Karpas-422 (cell line): ENCODE results near the gene ZDHHC6. TPM values are rescaled to one million over a fixed set of nuclear protein-coding genes. Genes with fewer than 3 reads are reported as not detected.
"Not testable (repeated sequence)": the region's sequence is repeated elsewhere in the genome, so short reads cannot be mapped to it uniquely, and the experiment has no call there.

Source experiments
- DNase-seq: peaks from one replicate; pipeline ENCODE4 v3.0.0-alpha.2; 2015
- H2AFZ ChIP-seq: fragments of 200-600 bp; sonication (generic); 2 replicates; pipeline ENCODE4 v1.6.1; 2014; ENCODE audit warnings: antibody characterized with exemption, low read length, mixed read lengths
- H3K27ac ChIP-seq: fragments of 200-600 bp; sonication (generic); 2 replicates; pipeline ENCODE4 v1.5.1; 2014; ENCODE audit warnings: mild to moderate bottlenecking, low read length, moderate library complexity
- H3K27me3 ChIP-seq: fragments of 200-600 bp; sonication (generic); 2 replicates; pipeline ENCODE4 v1.6.1; 2014; ENCODE audit warnings: low read length, mixed read lengths
- H3K36me3 ChIP-seq: fragments of 200-600 bp; sonication (generic); 2 replicates; pipeline ENCODE4 v1.6.1; 2014; ENCODE audit warnings: low read length, mixed read lengths; ENCODE audit not compliant: insufficient read depth
- H3K4me1 ChIP-seq: fragments of 200-600 bp; sonication (generic); 2 replicates; pipeline ENCODE4 v1.6.1; 2014; ENCODE audit warnings: mild to moderate bottlenecking, low read length, mixed read lengths
- H3K4me2 ChIP-seq: fragments of 200-600 bp; sonication (generic); 2 replicates; pipeline ENCODE4 v1.6.1; 2014; ENCODE audit warnings: low read length, low read depth, mild to moderate bottlenecking; ENCODE audit not compliant: poor library complexity, severe bottlenecking
- H3K4me3 ChIP-seq: fragments of 200-600 bp; sonication (generic); 2 replicates; pipeline ENCODE4 v1.5.1; 2014; ENCODE audit warnings: mild to moderate bottlenecking, antibody characterized with exemption, low read length, mixed read lengths
- H3K79me2 ChIP-seq: fragments of 200-600 bp; sonication (generic); 2 replicates; pipeline ENCODE4 v1.6.1; 2014; ENCODE audit warnings: mild to moderate bottlenecking, low read length, mixed read lengths
- H3K9ac ChIP-seq: fragments of 200-600 bp; sonication (generic); 2 replicates; pipeline ENCODE4 v1.6.0; 2014; ENCODE audit warnings: low read length
- H3K9me2 ChIP-seq: fragments of 200-600 bp; sonication (generic), shearing (Covaris generic); replicated peaks from 2 replicates; pipeline ENCODE4 v1.6.0; 2014; ENCODE audit warnings: mild to moderate bottlenecking, low read length, moderate library complexity; ENCODE audit not compliant: insufficient read depth
- H3K9me3 ChIP-seq: fragments of 300-700, 200-600 bp; sonication (generic); 2 replicates; pipeline ENCODE4 v1.6.1; 2014; ENCODE audit warnings: low read length, mixed read lengths
- H4K20me1 ChIP-seq: fragments of 200-600 bp; sonication (generic); 2 replicates; pipeline ENCODE4 v1.6.1; 2014; ENCODE audit warnings: mild to moderate bottlenecking, antibody characterized with exemption, low read length, low read depth; ENCODE audit not compliant: insufficient read depth
- total RNA-seq: library from RNA; depleted of rRNA; stranded (reverse); fragments of >200 nt; shearing (Covaris generic); gene quantifications from 2 replicates; pipeline ENCODE4 v1.2.3, GENCODE V29; 2014; ENCODE audit warnings: low replicate concordance

Gene ZDHHC6
- total RNA-seq, 1 experiment from 2014 or later: 33.9 TPM

DNA sequence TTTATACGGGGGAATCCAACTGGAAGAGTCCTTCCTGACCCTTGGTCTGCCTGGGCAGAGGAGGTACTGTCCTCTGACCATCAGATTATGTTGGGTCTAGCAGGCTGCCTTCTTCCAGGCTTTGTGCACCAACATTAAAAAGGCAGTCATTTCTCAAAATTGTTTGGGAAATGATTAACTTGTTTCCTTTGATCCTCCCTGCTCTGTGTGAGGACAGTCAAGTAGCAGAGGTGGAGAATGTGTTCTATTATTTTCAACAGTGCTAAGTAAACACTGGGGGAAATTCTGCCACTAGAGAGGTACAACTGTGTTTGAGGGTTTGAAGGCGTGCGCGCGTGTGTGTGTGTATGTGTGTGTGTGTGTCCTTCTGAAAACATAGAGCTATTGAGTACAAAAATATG is 52.2 kb downstream of the ZDHHC6 start:
- Histone ChIP-seq H3K27ac (no peak overlapping the region), H3K9ac (no peak overlapping the region), H3K79me2 (peaks cover 24% of the 10 kb centered on the region), H3K36me3 (peaks cover 8% of the 10 kb centered on the region; the same call in 1 of the 2 replicates), H3K4me1 (peaks cover 19% of the 10 kb centered on the region), H3K9me3 (no peaks in the 10 kb centered on the region), H3K4me2 (no peak overlapping the region), H3K27me3 (no peaks in the 10 kb centered on the region), H2AFZ (no peak overlapping the region), H3K4me3 (no peak overlapping the region), H3K9me2 (no peaks in the 10 kb centered on the region), H4K20me1 (no peaks in the 10 kb centered on the region)
- DNase-seq: no peak

DNA sequence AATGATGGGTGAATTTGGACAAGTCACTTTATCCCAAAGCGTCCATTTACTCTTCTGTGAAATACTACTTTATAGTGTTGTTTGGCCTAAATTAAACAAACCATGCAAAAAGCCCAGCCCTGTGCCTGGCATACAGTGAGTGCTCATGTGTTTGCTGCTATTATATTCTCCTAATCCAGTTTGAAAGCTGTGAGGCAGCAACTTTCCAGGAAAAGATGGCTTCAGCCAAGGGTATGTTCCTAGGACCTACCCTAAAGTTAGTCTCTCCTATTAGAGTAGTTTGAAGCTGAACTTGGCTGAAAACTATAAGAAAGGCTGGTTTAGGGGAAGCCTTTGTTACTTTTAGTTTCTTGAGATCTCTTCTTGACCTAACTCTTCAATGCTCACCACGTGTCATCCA is 52.9 kb downstream of the ZDHHC6 start:
- H3K4me2 ChIP-seq: no peak overlapping the region
- H3K27me3 ChIP-seq: no peaks in the 10 kb centered on the region
- no peak overlapping the region for H2AFZ ChIP-seq
- no peak overlapping the region for H3K27ac ChIP-seq
- H3K79me2 ChIP-seq: peaks cover 31% of the 10 kb centered on the region
- H3K4me3 ChIP-seq: no peak overlapping the region
- peaks cover 25% of the 10 kb centered on the region for H3K4me1 ChIP-seq
- DNase-seq: no peak
- no peak overlapping the region for H3K9ac ChIP-seq
- H4K20me1 ChIP-seq: no peaks in the 10 kb centered on the region
- no peaks in the 10 kb centered on the region for H3K9me3 ChIP-seq
- H3K36me3 ChIP-seq: peaks cover 4% of the 10 kb centered on the region; the same call in 1 of the 2 replicates
- H3K9me2 ChIP-seq: no peaks in the 10 kb centered on the region

DNA sequence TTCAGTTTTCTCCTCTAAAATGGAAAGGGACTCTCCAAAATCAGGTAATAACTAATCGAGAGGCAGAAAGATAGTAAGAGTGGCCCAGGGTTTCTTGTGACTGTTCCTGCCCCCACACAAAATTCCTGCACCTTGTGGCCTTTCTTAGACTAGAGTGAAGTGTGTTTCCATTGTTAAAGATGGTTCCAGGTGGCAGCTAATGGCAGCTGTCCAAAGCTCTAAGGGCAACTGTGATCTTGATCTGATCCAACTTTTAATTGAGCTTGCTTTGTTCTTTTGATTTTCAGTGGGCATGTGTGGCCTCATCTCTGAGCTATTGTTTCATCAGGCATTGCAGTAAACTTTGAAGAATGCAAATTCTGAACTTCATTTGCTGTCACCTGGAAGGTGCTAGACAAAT is 53.4 kb downstream of the ZDHHC6 start:
- no peak overlapping the region for H3K27ac ChIP-seq
- H3K4me1 ChIP-seq: peaks cover 30% of the 10 kb centered on the region
- H4K20me1 ChIP-seq: no peaks in the 10 kb centered on the region
- no peak overlapping the region for H3K4me3 ChIP-seq
- H3K4me2 ChIP-seq: no peak overlapping the region
- H3K9me2 ChIP-seq: no peaks in the 10 kb centered on the region
- H3K79me2 ChIP-seq: peaks cover 35% of the 10 kb centered on the region
- no peaks in the 10 kb centered on the region for H3K9me3 ChIP-seq
- no peak overlapping the region for H2AFZ ChIP-seq
- H3K36me3 ChIP-seq: 0 out of 2 replicates have a peak, but pooled peaks cover 3% of the 10 kb centered on the region
- no peaks in the 10 kb centered on the region for H3K27me3 ChIP-seq
- no peak overlapping the region for H3K9ac ChIP-seq
- no peak for DNase-seq

GRCh38 chr10:112390125-112390703 is 56.5 kb downstream of the ZDHHC6 start:
- H2AFZ ChIP-seq: no peak overlapping the region
- no peaks in the 10 kb centered on the region for H3K36me3 ChIP-seq
- peak; percentile 53 for DNase-seq
- no peaks in the 10 kb centered on the region for H4K20me1 ChIP-seq
- H3K4me2 ChIP-seq: peak overlapping the region; percentile 43
- no peak overlapping the region for H3K27ac ChIP-seq
- no peak overlapping the region for H3K9ac ChIP-seq
- peaks cover 32% of the 10 kb centered on the region for H3K4me1 ChIP-seq
- no peaks in the 10 kb centered on the region for H3K9me3 ChIP-seq
- H3K4me3 ChIP-seq: no peak overlapping the region
- H3K27me3 ChIP-seq: no peaks in the 10 kb centered on the region
- no peaks in the 10 kb centered on the region for H3K9me2 ChIP-seq
- peaks cover 64% of the 10 kb centered on the region for H3K79me2 ChIP-seq

DNA sequence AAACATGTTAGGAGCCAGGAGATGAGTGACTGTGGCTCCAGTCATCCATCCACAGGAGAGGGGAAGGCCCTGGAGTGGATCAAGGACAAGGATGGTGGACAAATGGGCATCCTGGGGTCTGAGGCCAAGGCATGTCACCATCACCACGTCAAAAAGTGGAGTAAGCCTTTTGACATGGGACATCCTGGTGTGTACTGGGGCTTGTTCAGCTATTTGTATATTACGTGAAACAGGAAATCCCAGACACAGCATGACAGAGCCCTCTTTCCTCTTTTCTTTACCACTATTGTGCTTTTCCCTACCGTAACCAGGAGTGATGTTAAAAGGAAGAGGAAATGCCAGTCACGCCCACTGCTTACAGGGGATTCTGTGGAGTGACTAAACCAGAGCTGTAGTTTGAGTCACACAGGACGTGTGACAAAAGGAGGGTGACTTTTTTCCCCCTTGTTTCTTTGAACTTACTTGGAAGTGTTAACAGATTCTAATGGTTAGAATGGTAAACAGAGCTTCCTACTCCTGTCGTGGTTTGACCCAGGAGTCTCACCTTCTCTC is 57.4 kb downstream of the ZDHHC6 start:
- Histone ChIP-seq H2AFZ (0 out of 2 replicates have a peak overlapping the region, but pooled peaks have one; percentile 42), H3K9ac (no peak overlapping the region), H3K4me1 (peaks cover 32% of the 10 kb centered on the region), H4K20me1 (no peaks in the 10 kb centered on the region), H3K36me3 (no peaks in the 10 kb centered on the region), H3K27me3 (no peaks in the 10 kb centered on the region), H3K4me2 (peak overlapping the region; percentile 43), H3K79me2 (peaks cover 72% of the 10 kb centered on the region), H3K27ac (no peak overlapping the region), H3K4me3 (no peak overlapping the region), H3K9me3 (no peaks in the 10 kb centered on the region), H3K9me2 (no peaks in the 10 kb centered on the region)
- DNase-seq: peak; percentile 46

DNA sequence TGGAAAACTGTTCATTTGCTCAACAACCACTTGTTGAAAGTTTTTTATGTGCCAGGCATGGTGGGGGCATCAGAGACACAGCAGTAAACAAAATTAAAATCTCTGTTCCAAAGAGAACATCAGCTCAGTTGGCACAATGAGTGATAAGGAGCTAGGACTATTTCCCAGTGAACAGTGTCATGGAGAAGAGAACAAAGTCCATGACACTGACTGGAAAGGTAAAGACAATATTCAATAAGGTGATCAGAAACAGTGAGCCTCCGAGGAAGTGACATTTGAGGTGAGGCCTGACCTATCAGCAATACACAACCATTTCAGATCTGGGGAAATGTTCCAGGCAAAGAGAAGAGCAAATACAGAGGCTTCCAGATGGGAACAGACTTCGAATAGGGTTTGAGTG is 58.2 kb downstream of the ZDHHC6 start:
- H3K36me3 ChIP-seq: no peaks in the 10 kb centered on the region
- H3K27me3 ChIP-seq: no peaks in the 10 kb centered on the region
- H3K4me3 ChIP-seq: no peak overlapping the region
- H3K9ac ChIP-seq: no peak overlapping the region
- H3K9me3 ChIP-seq: no peaks in the 10 kb centered on the region
- H3K4me1 ChIP-seq: peaks cover 31% of the 10 kb centered on the region
- no peak overlapping the region for H2AFZ ChIP-seq
- no peaks in the 10 kb centered on the region for H4K20me1 ChIP-seq
- H3K79me2 ChIP-seq: peaks cover 77% of the 10 kb centered on the region
- no peak overlapping the region for H3K4me2 ChIP-seq
- no peak overlapping the region for H3K27ac ChIP-seq
- H3K9me2 ChIP-seq: no peaks in the 10 kb centered on the region
- DNase-seq: no peak

DNA sequence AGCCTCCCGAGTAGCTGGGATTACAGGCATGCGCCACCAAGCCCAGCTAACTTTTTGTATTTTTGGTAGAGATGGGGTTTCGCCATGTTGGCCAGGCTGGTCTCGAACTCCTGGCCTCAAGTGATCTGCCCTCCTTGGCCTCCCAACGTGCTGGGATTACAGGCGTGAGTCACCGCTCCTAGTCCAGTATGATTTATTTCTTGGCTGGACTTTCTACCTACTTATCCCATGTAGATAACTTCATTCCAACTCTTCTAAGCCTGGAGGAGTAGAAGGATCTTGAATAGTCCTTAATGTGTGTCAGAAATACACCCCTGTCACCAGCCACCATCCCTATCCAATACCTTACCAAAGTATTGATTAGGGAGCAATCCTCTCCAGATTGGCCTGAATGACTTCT is 58.7 kb downstream of the ZDHHC6 start:
- H3K4me3 ChIP-seq, H4K20me1 ChIP-seq, H3K27ac ChIP-seq, H2AFZ ChIP-seq, H3K36me3 ChIP-seq, H3K4me2 ChIP-seq, H3K9ac ChIP-seq, DNase-seq, H3K27me3 ChIP-seq, H3K9me2 ChIP-seq, H3K9me3 ChIP-seq: not testable (repeated sequence)
- peaks cover 80% of the 10 kb centered on the region for H3K79me2 ChIP-seq
- H3K4me1 ChIP-seq: peaks cover 26% of the 10 kb centered on the region

DNA sequence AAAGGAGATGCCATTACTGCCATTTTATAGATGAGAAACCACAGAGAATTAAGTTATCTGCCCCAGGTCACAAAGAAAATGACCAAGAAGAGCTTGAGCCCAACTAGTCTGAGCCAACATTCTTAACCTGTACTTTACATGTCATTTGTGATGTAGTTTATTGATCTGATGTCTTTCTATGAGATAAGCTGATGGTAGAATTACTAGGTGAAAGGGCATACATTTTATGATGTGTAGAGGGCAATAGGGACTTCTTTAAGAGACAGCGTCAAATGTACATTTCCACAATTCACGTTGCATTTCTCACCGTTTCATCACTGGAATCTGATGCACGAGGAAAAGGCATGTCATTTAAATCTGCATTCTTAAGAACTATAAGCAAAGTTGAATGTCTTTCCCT is 61.5 kb downstream of the ZDHHC6 start:
- no peak for DNase-seq
- Histone ChIP-seq H3K9ac (no peak overlapping the region), H3K4me1 (peaks cover 21% of the 10 kb centered on the region), H3K9me2 (no peaks in the 10 kb centered on the region), H3K36me3 (no peaks in the 10 kb centered on the region), H3K27ac (no peak overlapping the region), H3K4me3 (no peak overlapping the region), H2AFZ (no peak overlapping the region), H3K79me2 (peaks cover 83% of the 10 kb centered on the region), H3K27me3 (no peaks in the 10 kb centered on the region), H4K20me1 (no peaks in the 10 kb centered on the region), H3K9me3 (no peaks in the 10 kb centered on the region), H3K4me2 (no peak overlapping the region)
